ENCODE results near the gene TAB2. TPM values are rescaled to one million over a fixed set of nuclear protein-coding genes. Genes with fewer than 3 reads are reported as not detected.

Gene TAB2
- polyA plus RNA-seq, 1 donor from 2014 or later: 8.1 TPM

- Mint-ChIP-seq H3K27ac (peak overlapping the region in 1 of 3 donors; percentile 18), H3K9me3 (no peaks in the 10 kb centered on the region), H3K36me3 (peaks cover 21% of the 10 kb centered on the region), H3K4me1 (peaks cover 40 to 43% (median 42%) of the 10 kb centered on the region in 3 donors), H3K27me3 (no peaks in the 10 kb centered on the region), H3K4me3 (peak overlapping the region in 1 of 4 donors; percentile 17)
Measured at GRCh38 chr6:149362289-149362688, 44.8 kb downstream of the TAB2 start.

DNA sequence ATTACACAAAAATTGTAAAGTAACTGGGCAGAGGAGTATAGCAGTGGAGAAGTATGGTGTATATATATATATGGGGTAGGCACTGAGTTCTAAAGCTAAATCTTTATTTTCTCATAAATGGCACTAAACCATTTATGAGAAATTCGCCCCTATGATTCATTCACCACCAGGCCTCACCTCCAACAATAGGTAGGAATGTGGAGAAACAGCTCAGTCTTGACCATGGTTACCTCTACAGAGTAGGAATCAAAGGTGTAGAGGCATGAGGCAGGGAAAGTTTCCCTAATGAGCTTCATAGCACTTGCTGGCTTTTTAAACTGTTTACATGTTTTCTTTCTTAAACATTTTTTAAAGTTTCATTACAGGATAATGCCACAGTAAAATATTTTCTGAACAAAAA lies 45.6 kb downstream of the TAB2 start:
- Mint-ChIP-seq H3K27me3 (no peaks in the 10 kb centered on the region), H3K27ac (no peak overlapping the region), H3K4me1 (peaks cover 40 to 43% (median 42%) of the 10 kb centered on the region in 3 donors), H3K36me3 (peaks cover 18% of the 10 kb centered on the region), H3K9me3 (no peaks in the 10 kb centered on the region), H3K4me3 (no peak overlapping the region)

DNA sequence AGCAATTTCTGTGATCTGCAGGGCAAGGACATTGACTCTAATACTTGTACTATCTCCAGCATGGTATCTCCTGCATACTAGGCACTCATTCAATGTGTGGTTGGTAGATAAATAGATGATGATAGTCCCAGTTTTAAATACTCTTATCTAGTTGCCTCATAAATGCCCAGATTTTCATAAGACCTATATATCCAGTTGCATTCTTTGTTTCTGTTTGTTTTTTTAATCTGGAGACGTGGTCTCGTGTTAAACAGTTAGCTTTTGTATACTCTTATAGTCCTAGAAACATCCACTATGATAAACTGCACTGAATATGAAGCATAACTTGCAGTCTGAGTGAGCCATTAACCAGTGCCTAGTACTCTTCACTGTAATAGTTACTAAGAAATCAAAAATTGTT lies 47.0 kb downstream of the TAB2 start:
- Mint-ChIP-seq H3K4me3 (no peak overlapping the region), H3K4me1 (peaks cover 32 to 35% (median 32%) of the 10 kb centered on the region in 3 donors), H3K27me3 (no peaks in the 10 kb centered on the region), H3K27ac (peak overlapping the region in 1 of 3 donors; percentile 28), H3K36me3 (peaks cover 13% of the 10 kb centered on the region), H3K9me3 (no peaks in the 10 kb centered on the region)

GRCh38 chr6:149365197-149365596 lies 47.7 kb downstream of the TAB2 start:
- no peaks in the 10 kb centered on the region for H3K27me3 Mint-ChIP-seq
- H3K4me3 Mint-ChIP-seq: peak overlapping the region in 1 of 4 donors; percentile 33

DNA sequence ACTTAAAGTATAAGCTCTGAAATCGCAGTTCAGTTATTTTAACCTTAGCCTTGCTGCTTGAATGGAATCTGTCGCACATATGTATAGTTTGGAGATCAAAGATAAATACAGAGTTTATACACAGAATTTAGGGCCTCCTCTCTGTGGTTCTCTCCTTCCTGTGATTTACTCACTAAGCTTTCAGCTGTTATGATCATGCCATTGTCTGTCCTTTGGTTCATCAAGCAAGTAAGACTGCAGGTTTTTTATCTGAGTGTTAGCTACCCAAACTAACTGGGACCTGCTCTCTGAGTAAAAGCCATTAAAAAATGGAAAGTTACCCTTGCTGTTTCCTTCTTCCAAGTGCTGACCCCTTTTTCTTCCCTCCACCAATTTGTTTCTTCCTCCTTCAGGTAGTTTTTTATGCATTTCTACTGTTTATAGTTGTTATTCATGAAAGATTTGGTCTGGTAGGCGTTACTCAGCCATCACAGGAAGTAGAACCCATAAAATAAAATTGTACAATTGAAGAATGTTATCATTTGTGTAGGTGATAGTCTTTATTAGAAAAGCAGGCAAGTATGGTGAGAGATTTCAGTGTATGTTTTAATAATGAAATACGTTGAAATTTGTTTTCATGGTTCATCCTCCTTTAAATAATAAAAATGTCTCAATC lies 48.9 kb downstream of the TAB2 start:
- peaks cover 5% of the 10 kb centered on the region for H3K36me3 Mint-ChIP-seq
- no peaks in the 10 kb centered on the region for H3K9me3 Mint-ChIP-seq
- no peak overlapping the region for H3K27ac Mint-ChIP-seq
- peaks cover 29 to 44% (median 37%) of the 10 kb centered on the region in 3 donors for H3K4me1 Mint-ChIP-seq
- no peaks in the 10 kb centered on the region for H3K27me3 Mint-ChIP-seq
- H3K4me3 Mint-ChIP-seq: no peak overlapping the region

More at GRCh38 chr6:149365197-149365596, 47.7 kb downstream of the TAB2 start:
- peak overlapping the region in 1 of 3 donors; percentile 6 for H3K27ac Mint-ChIP-seq
- no peaks in the 10 kb centered on the region for H3K9me3 Mint-ChIP-seq
- H3K4me1 Mint-ChIP-seq: peaks cover 31 to 37% (median 34%) of the 10 kb centered on the region in 3 donors
- peaks cover 9% of the 10 kb centered on the region for H3K36me3 Mint-ChIP-seq

DNA sequence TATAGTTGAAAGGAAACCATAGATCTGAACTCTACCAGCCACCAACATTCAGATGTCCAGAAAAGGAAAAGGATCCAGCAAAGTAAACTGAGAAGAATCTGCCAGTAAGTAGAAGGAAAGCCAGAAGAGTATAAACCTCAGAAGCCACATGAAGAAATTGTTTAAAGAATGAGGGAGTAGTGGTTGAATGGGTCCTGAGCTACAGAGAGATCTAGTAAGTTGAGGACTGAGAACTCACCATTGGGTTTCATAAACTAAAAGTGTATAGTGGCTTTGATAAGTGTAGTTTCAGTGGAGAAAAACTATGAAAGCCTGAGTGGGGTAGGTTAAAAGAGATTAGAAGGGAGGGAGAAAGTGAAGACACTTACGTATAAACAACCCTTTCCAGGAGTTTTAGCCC lies 50.6 kb downstream of the TAB2 start:
- Mint-ChIP-seq H3K36me3 (peaks cover 3% of the 10 kb centered on the region), H3K9me3 (no peaks in the 10 kb centered on the region), H3K27me3 (no peaks in the 10 kb centered on the region), H3K27ac (no peak overlapping the region), H3K4me1 (peaks cover 29 to 38% (median 37%) of the 10 kb centered on the region in 3 donors), H3K4me3 (no peak overlapping the region)

DNA sequence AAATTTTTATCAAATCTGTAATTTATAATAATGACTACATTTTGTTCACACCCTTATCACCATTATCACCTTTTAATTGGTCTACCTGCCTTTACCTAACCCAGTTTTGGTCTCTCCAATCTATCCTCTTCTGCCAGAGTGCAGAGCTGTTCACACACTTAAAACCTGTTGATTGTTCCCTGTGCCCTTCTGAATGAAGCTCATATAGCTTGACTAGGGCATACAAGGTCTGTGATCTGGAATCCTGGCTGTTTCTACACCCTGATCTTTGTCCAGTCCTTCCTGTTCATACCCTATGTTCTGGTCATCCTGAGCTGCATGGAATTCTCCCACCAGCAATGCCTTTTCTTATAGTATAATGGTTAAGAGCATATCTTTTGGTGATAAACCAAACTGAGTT lies 53.6 kb downstream of the TAB2 start:
- no peaks in the 10 kb centered on the region for H3K27me3 Mint-ChIP-seq
- peak overlapping the region in 2 of 4 donors; percentile 44 to 53 for H3K4me3 Mint-ChIP-seq
- H3K4me1 Mint-ChIP-seq: peaks cover 19 to 34% (median 33%) of the 10 kb centered on the region in 3 donors
- H3K27ac Mint-ChIP-seq: peak overlapping the region in 2 of 3 donors; percentile 17 to 79
- H3K9me3 Mint-ChIP-seq: no peaks in the 10 kb centered on the region
- peaks cover 3% of the 10 kb centered on the region for H3K36me3 Mint-ChIP-seq

- no peak overlapping the region for H3K27ac Mint-ChIP-seq
- H3K9me3 Mint-ChIP-seq: no peaks in the 10 kb centered on the region
- no peak overlapping the region for H3K4me3 Mint-ChIP-seq
- H3K27me3 Mint-ChIP-seq: no peaks in the 10 kb centered on the region
- H3K36me3 Mint-ChIP-seq: peaks cover 3% of the 10 kb centered on the region
- H3K4me1 Mint-ChIP-seq: peaks cover 19 to 40% (median 35%) of the 10 kb centered on the region in 3 donors
Measured at GRCh38 chr6:149372062-149372461, 54.5 kb downstream of the TAB2 start.

GRCh38 chr6:149373511-149373910 lies 56.0 kb downstream of the TAB2 start:
- peaks cover 19 to 40% (median 35%) of the 10 kb centered on the region in 3 donors for H3K4me1 Mint-ChIP-seq
- H3K27me3 Mint-ChIP-seq: no peaks in the 10 kb centered on the region
- H3K27ac Mint-ChIP-seq: no peak overlapping the region
- H3K9me3 Mint-ChIP-seq: no peaks in the 10 kb centered on the region
- peak overlapping the region in 2 of 4 donors; percentile 39 to 67 for H3K4me3 Mint-ChIP-seq
- H3K36me3 Mint-ChIP-seq: peaks cover 4% of the 10 kb centered on the region

GRCh38 chr6:149379977-149380376 lies 62.5 kb downstream of the TAB2 start:
- Mint-ChIP-seq H3K4me3 (no peak overlapping the region), H3K4me1 (peaks cover 7 to 17% (median 8%) of the 10 kb centered on the region in 3 donors), H3K9me3 (no peaks in the 10 kb centered on the region), H3K27ac (no peak overlapping the region), H3K36me3 (peaks cover 14% of the 10 kb centered on the region), H3K27me3 (no peaks in the 10 kb centered on the region)

- Mint-ChIP-seq H3K4me3 (no peak overlapping the region), H3K36me3 (peaks cover 14% of the 10 kb centered on the region), H3K4me1 (peaks cover 5 to 13% (median 6%) of the 10 kb centered on the region in 3 donors), H3K9me3 (no peaks in the 10 kb centered on the region), H3K27me3 (no peaks in the 10 kb centered on the region), H3K27ac (no peak overlapping the region)
Measured at GRCh38 chr6:149380523-149380922, 63.0 kb downstream of the TAB2 start.

- Mint-ChIP-seq H3K9me3 (peaks cover 2 to 9% (median 7%) of the 10 kb centered on the region in 3 donors), H3K36me3 (peaks cover 21% of the 10 kb centered on the region), H3K4me3 (no peak overlapping the region), H3K4me1 (peaks cover 8 to 13% (median 10%) of the 10 kb centered on the region in 3 donors), H3K27me3 (no peaks in the 10 kb centered on the region), H3K27ac (no peak overlapping the region)
Measured at GRCh38 chr6:149383371-149383770, 65.9 kb downstream of the TAB2 start.

DNA sequence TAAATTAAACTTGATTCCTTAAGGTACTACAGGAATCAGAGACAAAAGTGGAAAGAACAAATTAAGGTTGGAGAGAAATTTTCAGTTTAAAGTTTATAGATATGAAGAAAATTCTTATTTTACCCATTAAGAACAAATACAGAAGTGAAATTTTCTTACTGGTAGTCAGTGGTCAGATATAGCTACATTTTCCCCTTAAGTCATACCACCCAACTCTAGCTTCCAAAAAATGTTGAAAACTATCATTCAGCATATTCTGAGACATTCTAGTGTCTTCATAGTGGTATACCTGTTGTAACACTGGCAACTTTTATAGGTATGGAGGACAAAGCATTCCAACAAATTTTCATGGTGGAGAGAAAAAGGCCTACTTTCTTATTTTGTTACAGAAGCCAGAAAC lies 67.0 kb downstream of the TAB2 start:
- Mint-ChIP-seq H3K27ac (peak overlapping the region in 1 of 3 donors; percentile 16), H3K4me3 (no peak overlapping the region), H3K36me3 (peaks cover 18% of the 10 kb centered on the region), H3K27me3 (no peaks in the 10 kb centered on the region), H3K9me3 (peaks cover 2 to 9% (median 7%) of the 10 kb centered on the region in 3 donors), H3K4me1 (peaks cover 6 to 13% (median 6%) of the 10 kb centered on the region in 3 donors)

GRCh38 chr6:149385998-149386646 lies 68.6 kb downstream of the TAB2 start:
- H3K4me1 Mint-ChIP-seq: peaks cover 6 to 16% (median 12%) of the 10 kb centered on the region in 3 donors
- H3K4me3 Mint-ChIP-seq: no peak overlapping the region
- H3K36me3 Mint-ChIP-seq: peaks cover 18% of the 10 kb centered on the region

GRCh38 chr6:149387779-149388512 lies 70.4 kb downstream of the TAB2 start:
- peaks cover 9 to 19% (median 17%) of the 10 kb centered on the region in 3 donors for H3K4me1 Mint-ChIP-seq
- H3K27ac Mint-ChIP-seq: no peak overlapping the region
- peaks cover 2 to 9% (median 7%) of the 10 kb centered on the region in 3 donors for H3K9me3 Mint-ChIP-seq
- H3K4me3 Mint-ChIP-seq: no peak overlapping the region
- H3K36me3 Mint-ChIP-seq: peaks cover 14% of the 10 kb centered on the region
- H3K27me3 Mint-ChIP-seq: no peaks in the 10 kb centered on the region

More at GRCh38 chr6:149385998-149386646, 68.6 kb downstream of the TAB2 start:
- H3K27me3 Mint-ChIP-seq: no peaks in the 10 kb centered on the region
- H3K27ac Mint-ChIP-seq: no peak overlapping the region
- H3K9me3 Mint-ChIP-seq: peaks cover 2 to 9% (median 7%) of the 10 kb centered on the region in 3 donors
